Vagina (tissue), 2 donors: ENCODE results near the gene CDK9. TPM values are rescaled to one million over a fixed set of nuclear protein-coding genes. Genes with fewer than 3 reads are reported as not detected.

ENCODE experiments used
- DNase-seq, 2 donors: peaks; one replicate each; pipeline ENCODE4 v3.0.0-alpha.2; 2017; ENCODE audit errors: extremely low spot score in 2 of 2
- H3K27ac ChIP-seq: fragments of 200-600 bp; sonication (generic); one replicate; pipeline ENCODE4 v1.5.1; 2019
- H3K27me3 ChIP-seq: fragments of 200-600 bp; sonication (generic); one replicate; pipeline ENCODE4 v1.5.1; 2019
- H3K36me3 ChIP-seq, 2 donors: fragments of 200-600 bp; sonication (generic); one replicate each; pipeline ENCODE4 v1.5.1; 2017 to 2019
- H3K4me1 ChIP-seq: fragments of 200-600 bp; sonication (generic); one replicate; pipeline ENCODE4 v1.5.1; 2019
- H3K4me3 ChIP-seq, 2 donors: fragments of 200-600 bp; sonication (generic); 1 replicate in 1 of 2; 2 replicates in 1 of 2; pipeline ENCODE4 v1.5.1; 2016 to 2019
- H3K9me3 ChIP-seq: fragments of 200-600 bp; sonication (generic); one replicate; pipeline ENCODE4 v1.5.1; 2019
- CTCF ChIP-seq, 3 experiments: fragments of 450-650 bp in 2 of 3; fragments of 200-600 bp in 1 of 3; sonication (generic) in 1 of 3; IDR thresholded peaks; one replicate each; pipeline ENCODE4 v1.5.1; 2017 to 2019; ENCODE audit warnings: antibody characterized with exemption in 3 of 3, mild to moderate bottlenecking in 2 of 3, moderate library complexity in 2 of 3
- POLR2A ChIP-seq, 2 donors: fragments of 450-650 bp; IDR thresholded peaks; one replicate each; pipeline ENCODE4 v1.6.1; 2017; ENCODE audit warnings: antibody characterized with exemption in 2 of 2, mild to moderate bottlenecking in 2 of 2, moderate library complexity in 2 of 2
- POLR2AphosphoS5 ChIP-seq, 2 donors: sonication (generic); formaldehyde crosslinking; IDR thresholded peaks; one replicate each; pipeline ENCODE4 v1.9.0; 2017; ENCODE audit warnings: antibody characterized with exemption in 2 of 2, mild to moderate bottlenecking in 2 of 2, low read depth in 1 of 2; ENCODE audit not compliant: insufficient read depth in 1 of 2
- intact Hi-C: fragments of 100-400 bp; cut with DNase I; formaldehyde crosslinking; loops from one replicate; pipeline ENCODE4 v1.15.1; 2023
- total RNA-seq: library from RNA; depleted of rRNA; stranded (reverse); fragments of >200 nt; gene quantifications from one replicate; pipeline ENCODE4 v1.2.3, GENCODE V29; 2016

The CDK9 gene
- total RNA-seq, 1 donor from 2014 or later, result 66.3 TPM

DNA sequence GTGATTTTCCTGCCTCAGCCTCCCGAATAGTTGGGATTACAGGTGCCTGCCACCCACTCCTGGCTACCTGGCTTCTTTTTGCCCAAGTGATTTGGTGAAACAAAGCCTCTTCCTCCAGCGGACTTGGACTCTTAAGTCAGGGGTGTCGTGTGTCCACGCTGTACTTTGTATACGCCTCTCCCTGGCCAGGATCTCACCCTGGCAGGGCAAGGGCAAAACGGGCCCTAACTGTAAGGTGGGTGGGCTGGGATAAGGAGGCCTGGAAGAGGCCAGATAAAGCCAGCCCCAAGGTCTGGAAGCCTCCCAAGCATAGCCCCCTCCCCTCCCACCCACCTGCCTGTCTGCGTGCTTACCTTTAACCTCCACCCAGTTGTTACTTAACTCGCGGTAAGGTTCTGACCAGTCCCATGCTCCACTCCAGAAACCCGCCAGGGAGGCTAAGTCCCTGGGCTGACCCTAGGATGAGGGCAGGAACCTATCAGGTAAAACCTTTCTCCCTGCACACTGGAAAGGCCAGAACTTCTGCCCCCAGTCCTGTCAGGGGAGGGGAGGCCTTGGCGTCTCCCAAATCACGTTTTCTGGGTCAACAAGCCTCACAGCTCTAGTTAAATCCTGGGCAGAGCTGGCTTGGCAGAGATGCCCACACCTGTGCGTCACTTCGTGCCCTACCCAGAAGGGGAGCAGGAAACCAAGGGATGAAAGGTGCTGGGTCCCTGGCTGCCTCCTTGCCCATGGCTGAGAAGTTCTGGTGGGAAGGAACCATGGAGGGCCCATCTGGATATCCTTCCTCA, 8.4 kb downstream of the CDK9 start:
- H3K9me3 ChIP-seq, result no peaks in the 10 kb centered on the region
- H3K36me3 ChIP-seq, result peaks cover 0 to 26% of the 10 kb centered on the region in 2 donors
- H3K4me3 ChIP-seq, result no peak overlapping the region
- peak overlapping the region; percentile 17 for H3K27ac ChIP-seq
- TF ChIP-seq CTCF (IDR thresholded peaks at IDR 0.05), result no peak
- TF ChIP-seq POLR2AphosphoS5 (IDR thresholded peaks at IDR 0.05; ENCODE audit: insufficient read depth in 1 of 2, low read depth in 1 of 2), result no peak
- TF ChIP-seq POLR2A (IDR thresholded peaks at IDR 0.05), result no peak
- no peak for DNase-seq
- no peaks in the 10 kb centered on the region for H3K27me3 ChIP-seq
- peaks cover 42% of the 10 kb centered on the region for H3K4me1 ChIP-seq
- intact Hi-C loops, result no loop called here

DNA sequence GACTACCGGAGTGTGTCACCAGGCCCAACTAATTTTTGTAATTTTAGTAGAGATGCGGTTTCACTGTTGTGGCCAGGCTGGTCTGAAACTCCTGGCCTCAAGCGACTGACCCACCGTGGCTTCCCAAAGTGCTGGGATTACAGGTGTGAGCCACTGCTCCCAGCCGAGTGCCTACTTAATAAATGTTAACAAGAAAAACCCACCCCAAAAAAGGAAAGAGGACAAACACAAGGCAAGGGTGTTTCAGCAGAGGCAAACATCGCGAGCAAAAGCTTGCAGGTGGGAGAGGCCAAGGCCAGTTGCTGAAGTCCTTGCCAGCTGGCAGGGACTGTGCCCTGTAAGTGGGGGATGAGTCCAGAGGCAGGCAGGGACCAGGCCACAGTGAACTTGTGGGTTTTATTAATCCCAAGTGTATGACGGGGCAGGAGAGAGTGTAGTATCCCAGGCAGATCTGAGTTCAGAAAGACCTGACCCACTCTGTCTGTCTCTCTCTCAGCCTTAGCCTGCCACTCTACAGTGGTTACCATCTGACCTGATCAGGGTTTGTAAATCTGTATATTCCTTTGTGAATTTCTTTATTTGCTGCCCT, 10.5 kb downstream of the CDK9 start:
- H3K4me3 ChIP-seq, result no peak overlapping the region
- H3K4me1 ChIP-seq, result peaks cover 40% of the 10 kb centered on the region
- H3K27ac ChIP-seq, result peak overlapping the region; percentile 53
- intact Hi-C loops, result loop anchor here (1.0 kb wide), 1 partner anchor 41 kb away; no protein-coding TSS in a partner anchor
- peak in 1 of 2 donors; percentile 90 for DNase-seq
- peaks cover 0 to 4% of the 10 kb centered on the region in 2 donors for H3K36me3 ChIP-seq
- no peaks in the 10 kb centered on the region for H3K27me3 ChIP-seq
- no peaks in the 10 kb centered on the region for H3K9me3 ChIP-seq
- TF ChIP-seq POLR2AphosphoS5 (IDR thresholded peaks at IDR 0.05; ENCODE audit: insufficient read depth in 1 of 2, low read depth in 1 of 2), result peak in 1 of 2 donors; percentile 45
- no peak for TF ChIP-seq POLR2A (IDR thresholded peaks at IDR 0.05)
- no peak for TF ChIP-seq CTCF (IDR thresholded peaks at IDR 0.05)

GRCh38 chr9:127796852-127797370, 11.1 kb downstream of the CDK9 start:
- peak overlapping the region; percentile 53 for H3K27ac ChIP-seq
- no peak overlapping the region for H3K4me3 ChIP-seq
- DNase-seq, result no peak
- H3K9me3 ChIP-seq, result no peaks in the 10 kb centered on the region
- H3K36me3 ChIP-seq, result no peaks in the 10 kb centered on the region
- no peak for TF ChIP-seq CTCF (IDR thresholded peaks at IDR 0.05)
- TF ChIP-seq POLR2A (IDR thresholded peaks at IDR 0.05), result no peak
- no peak for TF ChIP-seq POLR2AphosphoS5 (IDR thresholded peaks at IDR 0.05; ENCODE audit: insufficient read depth in 1 of 2, low read depth in 1 of 2)
- peaks cover 46% of the 10 kb centered on the region for H3K4me1 ChIP-seq
- no peaks in the 10 kb centered on the region for H3K27me3 ChIP-seq
- intact Hi-C loops, result loop anchor here (1.0 kb wide), 1 partner anchor 40 kb away; no protein-coding TSS in a partner anchor

DNA sequence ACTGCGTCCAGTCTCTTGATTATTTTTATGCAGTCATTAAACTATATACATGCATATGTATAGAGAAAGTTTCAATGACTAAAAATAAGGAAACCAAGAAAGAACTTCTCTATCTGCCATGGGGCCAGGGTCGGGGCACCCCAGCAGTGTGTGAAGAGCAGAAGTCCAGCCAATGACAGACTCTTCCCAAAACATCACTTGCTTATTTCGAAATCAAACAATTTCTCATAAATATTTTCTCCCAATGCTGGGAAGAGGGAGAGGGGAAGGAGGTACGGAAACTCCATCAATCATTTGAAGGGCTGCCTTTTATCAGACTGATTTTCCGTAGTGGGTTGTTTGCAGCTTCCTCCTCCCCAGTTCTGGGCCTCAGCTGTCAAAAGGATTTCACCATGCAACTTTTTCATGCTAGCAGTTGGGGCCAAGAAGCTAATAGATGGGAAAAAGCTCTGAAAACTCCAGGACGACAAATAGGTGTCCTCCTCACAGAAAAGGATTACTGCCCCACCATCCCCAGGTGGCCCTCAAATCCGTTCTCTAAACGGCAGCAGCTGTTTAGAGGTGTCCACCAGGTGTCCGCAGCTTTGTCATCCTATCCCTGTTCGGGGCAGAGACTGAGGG, 16.2 kb downstream of the CDK9 start:
- no peaks in the 10 kb centered on the region for H3K9me3 ChIP-seq
- peaks cover 0 to under 1% of the 10 kb centered on the region in 2 donors for H3K36me3 ChIP-seq
- no peaks in the 10 kb centered on the region for H3K27me3 ChIP-seq
- DNase-seq, result no peak
- H3K4me3 ChIP-seq, result peak overlapping the region; percentile 69 to 78
- peak overlapping the region; percentile 90 for H3K27ac ChIP-seq
- peaks cover 41% of the 10 kb centered on the region for H3K4me1 ChIP-seq
- intact Hi-C loops, result no loop called here
- TF ChIP-seq POLR2A (IDR thresholded peaks at IDR 0.05) (no peak), POLR2AphosphoS5 (IDR thresholded peaks at IDR 0.05; ENCODE audit: insufficient read depth in 1 of 2, low read depth in 1 of 2) (peak in 1 of 2 donors; percentile 85), CTCF (IDR thresholded peaks at IDR 0.05) (peak in 1 of 3 experiments; percentile 8)
